ENCODE results near the gene SMARCC1.
"Not testable (repeated sequence)": the region's sequence is repeated elsewhere in the genome, so short reads cannot be mapped to it uniquely, and the experiment has no call there.

Gene SMARCC1

GRCh38 chr3:47741925-47742324 lies 39.8 kb downstream of the SMARCC1 start:
- DNase-seq (ENCODE audit: low read depth, low spot score), result no peak
- Histone ChIP-seq H3K36me3 (ENCODE audit: insufficient read depth, insufficient read length, low read length) (peaks cover 82% of the 10 kb centered on the region), H3K9ac (ENCODE audit: insufficient read length, low read depth) (no peak overlapping the region), H3K27me3 (ENCODE audit: insufficient read depth, insufficient read length) (no peaks in the 10 kb centered on the region), H3K9me3 (ENCODE audit: insufficient read depth, low read length) (no peaks in the 10 kb centered on the region), H3K4me3 (ENCODE audit: insufficient read length, low read depth) (no peak overlapping the region), H3K4me1 (ENCODE audit: insufficient read depth, insufficient read length) (no peaks in the 10 kb centered on the region)
- TF ChIP-seq SUZ12 (IDR thresholded peaks at IDR 0.05; ENCODE audit: extremely low read depth, insufficient read depth, insufficient read length) (no peak), ZNF274 (IDR thresholded peaks at IDR 0.05; ENCODE audit: low read depth, low read length) (no peak), YY1 (IDR thresholded peaks at IDR 0.05; ENCODE audit: insufficient read depth, insufficient read length) (no peak)

- H3K36me3 ChIP-seq (ENCODE audit: insufficient read depth, insufficient read length, low read length), result peaks cover 87% of the 10 kb centered on the region
- H3K27me3 ChIP-seq (ENCODE audit: insufficient read depth, insufficient read length), result no peaks in the 10 kb centered on the region
Observed at GRCh38 chr3:47732143-47732542, 49.5 kb downstream of the SMARCC1 start.

GRCh38 chr3:47731061-47731460 lies 50.6 kb downstream of the SMARCC1 start:
- Histone ChIP-seq H3K36me3 (ENCODE audit: insufficient read depth, insufficient read length, low read length) (peaks cover 89% of the 10 kb centered on the region), H3K9me3 (ENCODE audit: insufficient read depth, low read length) (no peaks in the 10 kb centered on the region), H3K9ac (ENCODE audit: insufficient read length, low read depth) (no peak overlapping the region), H3K4me3 (ENCODE audit: insufficient read length, low read depth) (no peak overlapping the region), H3K4me1 (ENCODE audit: insufficient read depth, insufficient read length) (no peaks in the 10 kb centered on the region), H3K27me3 (ENCODE audit: insufficient read depth, insufficient read length) (no peaks in the 10 kb centered on the region)
- DNase-seq (ENCODE audit: low read depth, low spot score), result no peak
- no peak for TF ChIP-seq SUZ12 (IDR thresholded peaks at IDR 0.05; ENCODE audit: extremely low read depth, insufficient read depth, insufficient read length)
- TF ChIP-seq ZNF274 (IDR thresholded peaks at IDR 0.05; ENCODE audit: low read depth, low read length), result no peak
- TF ChIP-seq YY1 (IDR thresholded peaks at IDR 0.05; ENCODE audit: insufficient read depth, insufficient read length), result no peak

More at GRCh38 chr3:47732143-47732542, 49.5 kb downstream of the SMARCC1 start:
- Histone ChIP-seq H3K9ac (ENCODE audit: insufficient read length, low read depth) (no peak overlapping the region), H3K9me3 (ENCODE audit: insufficient read depth, low read length) (no peaks in the 10 kb centered on the region), H3K4me3 (ENCODE audit: insufficient read length, low read depth) (no peak overlapping the region), H3K4me1 (ENCODE audit: insufficient read depth, insufficient read length) (no peaks in the 10 kb centered on the region)
- TF ChIP-seq SUZ12 (IDR thresholded peaks at IDR 0.05; ENCODE audit: extremely low read depth, insufficient read depth, insufficient read length), result no peak
- no peak for TF ChIP-seq ZNF274 (IDR thresholded peaks at IDR 0.05; ENCODE audit: low read depth, low read length)
- no peak for TF ChIP-seq YY1 (IDR thresholded peaks at IDR 0.05; ENCODE audit: insufficient read depth, insufficient read length)
- DNase-seq (ENCODE audit: low read depth, low spot score), result no peak

DNA sequence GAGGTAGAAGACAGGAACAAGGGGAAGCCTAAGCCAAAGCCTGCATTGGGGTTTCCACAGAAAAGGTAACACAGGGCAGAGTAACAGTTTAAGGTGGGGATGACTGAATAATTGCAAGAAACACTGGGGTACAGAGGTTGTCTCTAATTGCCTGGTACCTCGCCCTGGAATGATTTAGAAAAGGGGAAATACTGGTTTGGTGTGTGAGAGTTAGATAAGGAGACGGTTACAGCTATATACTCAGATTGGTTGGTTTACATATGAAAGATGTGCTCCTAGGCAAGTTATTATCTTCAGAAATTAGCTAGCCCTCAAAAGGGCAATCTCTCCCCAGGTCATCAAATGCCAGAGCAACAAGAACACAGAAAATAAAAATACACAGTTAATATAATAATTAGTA lies 58.8 kb downstream of the SMARCC1 start:
- TF ChIP-seq SUZ12 (IDR thresholded peaks at IDR 0.05; ENCODE audit: extremely low read depth, insufficient read depth, insufficient read length), result no peak
- no peak for TF ChIP-seq YY1 (IDR thresholded peaks at IDR 0.05; ENCODE audit: insufficient read depth, insufficient read length)
- TF ChIP-seq ZNF274 (IDR thresholded peaks at IDR 0.05; ENCODE audit: low read depth, low read length), result no peak
- no peaks in the 10 kb centered on the region for H3K9me3 ChIP-seq (ENCODE audit: insufficient read depth, low read length)
- H3K4me3 ChIP-seq (ENCODE audit: insufficient read length, low read depth), result no peak overlapping the region
- H3K4me1 ChIP-seq (ENCODE audit: insufficient read depth, insufficient read length), result no peaks in the 10 kb centered on the region
- no peak overlapping the region for H3K9ac ChIP-seq (ENCODE audit: insufficient read length, low read depth)
- DNase-seq (ENCODE audit: low read depth, low spot score), result no peak
- H3K27me3 ChIP-seq (ENCODE audit: insufficient read depth, insufficient read length), result no peaks in the 10 kb centered on the region
- peaks cover 67% of the 10 kb centered on the region for H3K36me3 ChIP-seq (ENCODE audit: insufficient read depth, insufficient read length, low read length)

- not testable (repeated sequence) for DNase-seq (ENCODE audit: low read depth, low spot score); H3K9ac ChIP-seq (ENCODE audit: insufficient read length, low read depth); H3K4me3 ChIP-seq (ENCODE audit: insufficient read length, low read depth); H3K27me3 ChIP-seq (ENCODE audit: insufficient read depth, insufficient read length); H3K4me1 ChIP-seq (ENCODE audit: insufficient read depth, insufficient read length); H3K9me3 ChIP-seq (ENCODE audit: insufficient read depth, low read length)
- H3K36me3 ChIP-seq (ENCODE audit: insufficient read depth, insufficient read length, low read length), result peaks cover 81% of the 10 kb centered on the region
Observed at GRCh38 chr3:47717448-47717847, 64.2 kb downstream of the SMARCC1 start.

GRCh38 chr3:47716656-47717055 lies 65.0 kb downstream of the SMARCC1 start:
- TF ChIP-seq SUZ12 (IDR thresholded peaks at IDR 0.05; ENCODE audit: extremely low read depth, insufficient read depth, insufficient read length) (no peak), ZNF274 (IDR thresholded peaks at IDR 0.05; ENCODE audit: low read depth, low read length) (no peak), YY1 (IDR thresholded peaks at IDR 0.05; ENCODE audit: insufficient read depth, insufficient read length) (no peak)
- Histone ChIP-seq H3K9me3 (ENCODE audit: insufficient read depth, low read length) (no peaks in the 10 kb centered on the region), H3K4me1 (ENCODE audit: insufficient read depth, insufficient read length) (no peaks in the 10 kb centered on the region), H3K27me3 (ENCODE audit: insufficient read depth, insufficient read length) (no peaks in the 10 kb centered on the region), H3K9ac (ENCODE audit: insufficient read length, low read depth) (no peak overlapping the region), H3K4me3 (ENCODE audit: insufficient read length, low read depth) (no peak overlapping the region), H3K36me3 (ENCODE audit: insufficient read depth, insufficient read length, low read length) (peaks cover 83% of the 10 kb centered on the region)
- DNase-seq (ENCODE audit: low read depth, low spot score), result no peak

GRCh38 chr3:47715928-47716327 lies 65.8 kb downstream of the SMARCC1 start:
- no peak for TF ChIP-seq ZNF274 (IDR thresholded peaks at IDR 0.05; ENCODE audit: low read depth, low read length)
- no peak for TF ChIP-seq SUZ12 (IDR thresholded peaks at IDR 0.05; ENCODE audit: extremely low read depth, insufficient read depth, insufficient read length)
- TF ChIP-seq YY1 (IDR thresholded peaks at IDR 0.05; ENCODE audit: insufficient read depth, insufficient read length), result no peak
- no peaks in the 10 kb centered on the region for H3K9me3 ChIP-seq (ENCODE audit: insufficient read depth, low read length)
- peaks cover 83% of the 10 kb centered on the region for H3K36me3 ChIP-seq (ENCODE audit: insufficient read depth, insufficient read length, low read length)
- no peak overlapping the region for H3K4me3 ChIP-seq (ENCODE audit: insufficient read length, low read depth)
- H3K27me3 ChIP-seq (ENCODE audit: insufficient read depth, insufficient read length), result no peaks in the 10 kb centered on the region
- DNase-seq (ENCODE audit: low read depth, low spot score), result no peak
- no peaks in the 10 kb centered on the region for H3K4me1 ChIP-seq (ENCODE audit: insufficient read depth, insufficient read length)
- H3K9ac ChIP-seq (ENCODE audit: insufficient read length, low read depth), result no peak overlapping the region

DNA sequence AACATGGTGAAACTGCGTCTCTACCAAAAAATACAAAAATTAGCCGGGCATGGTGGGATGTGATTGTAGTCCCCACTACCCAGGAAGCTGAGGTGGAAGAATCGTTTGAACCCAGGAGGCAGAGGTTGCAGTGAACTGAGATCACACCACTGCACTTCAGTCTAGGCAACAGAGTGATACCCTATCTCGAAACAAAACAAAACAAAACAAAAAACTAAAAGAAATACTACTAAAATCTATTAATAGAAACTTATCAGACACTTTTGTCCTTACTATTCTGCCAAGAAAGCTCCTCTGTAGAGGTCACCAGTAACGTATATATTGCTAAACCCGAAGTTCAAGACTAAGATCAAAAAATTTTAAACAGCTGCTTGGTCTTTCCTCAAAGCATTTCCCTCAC lies 67.1 kb downstream of the SMARCC1 start:
- H3K4me1 ChIP-seq (ENCODE audit: insufficient read depth, insufficient read length), result no peaks in the 10 kb centered on the region
- no peak for DNase-seq (ENCODE audit: low read depth, low spot score)
- H3K9ac ChIP-seq (ENCODE audit: insufficient read length, low read depth), result no peak overlapping the region
- H3K9me3 ChIP-seq (ENCODE audit: insufficient read depth, low read length), result no peaks in the 10 kb centered on the region
- H3K4me3 ChIP-seq (ENCODE audit: insufficient read length, low read depth), result no peak overlapping the region
- TF ChIP-seq SUZ12 (IDR thresholded peaks at IDR 0.05; ENCODE audit: extremely low read depth, insufficient read depth, insufficient read length) (no peak), ZNF274 (IDR thresholded peaks at IDR 0.05; ENCODE audit: low read depth, low read length) (no peak), YY1 (IDR thresholded peaks at IDR 0.05; ENCODE audit: insufficient read depth, insufficient read length) (no peak)
- peaks cover 84% of the 10 kb centered on the region for H3K36me3 ChIP-seq (ENCODE audit: insufficient read depth, insufficient read length, low read length)
- H3K27me3 ChIP-seq (ENCODE audit: insufficient read depth, insufficient read length), result no peaks in the 10 kb centered on the region

Measured in NT2/D1 (cell line).